Transverse colon (tissue), 4 donors: ENCODE measurements around the gene FURIN. TPM values are rescaled to one million over a fixed set of nuclear protein-coding genes. Genes with fewer than 3 reads are reported as not detected.

ENCODE experiments used
- DNase-seq: peaks from one replicate; pipeline ENCODE4 v3.0.0-alpha.2; 2019
- H3K27ac ChIP-seq, 4 donors: fragments of 200-600 bp; sonication (generic); 2 replicates each; pipeline ENCODE4 v1.5.1; 2016 to 2018; ENCODE audit warnings: inconsistent platforms in 4 of 4
- H3K27me3 ChIP-seq: fragments of 200-600 bp; sonication (generic); 2 replicates; pipeline ENCODE4 v1.5.1; 2017; ENCODE audit warnings: inconsistent platforms
- H3K36me3 ChIP-seq, 4 donors: fragments of 200-600 bp; sonication (generic); 2 replicates each; pipeline ENCODE4 v1.5.1; 2017 to 2019; ENCODE audit warnings: inconsistent platforms in 4 of 4
- H3K4me1 ChIP-seq, 4 donors: fragments of 200-600 bp; sonication (generic); 2 replicates each; pipeline ENCODE4 v1.5.1; 2017 to 2020; ENCODE audit warnings: inconsistent platforms in 4 of 4
- H3K4me3 ChIP-seq, 4 donors: fragments of 200-600 bp; sonication (generic); 1 replicate in 1 of 4; 2 replicates in 3 of 4; pipeline versions ENCODE4 v1.5.1 to v1.6.1; 2017 to 2019; ENCODE audit warnings: inconsistent platforms in 4 of 4
- H3K9me3 ChIP-seq, 2 donors: fragments of 200-600 bp; sonication (generic); 2 replicates each; pipeline ENCODE4 v1.5.1; 2017 to 2019; ENCODE audit warnings: inconsistent platforms in 2 of 2
- CTCF ChIP-seq, 5 experiments: fragments of 200-600 bp in 3 of 5; fragments of 450-650 bp in 2 of 5; sonication (generic) in 3 of 5; IDR thresholded peaks; 1 replicate in 2 of 5; 2 replicates in 3 of 5; pipeline ENCODE4 v1.5.1; 2016 to 2017; ENCODE audit warnings: antibody characterized with exemption in 5 of 5, inconsistent platforms in 3 of 5, mild to moderate bottlenecking in 2 of 5, moderate library complexity in 1 of 5
- EP300 ChIP-seq: sonication (generic); formaldehyde crosslinking; IDR thresholded peaks from one replicate; pipeline ENCODE4 v1.6.1; 2017; ENCODE audit warnings: antibody characterized with exemption, low read depth
- POLR2A ChIP-seq: fragments of 450-650 bp; IDR thresholded peaks from one replicate; pipeline ENCODE4 v1.6.1; 2016; ENCODE audit warnings: antibody characterized with exemption, mild to moderate bottlenecking, moderate library complexity
- POLR2AphosphoS5 ChIP-seq, 3 donors: sonication (generic); formaldehyde crosslinking; IDR thresholded peaks; one replicate each; pipeline ENCODE4 v1.6.1; 2016; ENCODE audit warnings: antibody characterized with exemption in 3 of 3
- whole genome bisulfite sequencing, 2 donors: methylation state at CpG; one replicate each; pipeline ENCODE4 v1.1.5; 2018; ENCODE audit warnings: low coverage in 1 of 2; 5-methylcytosine and 5-hydroxymethylcytosine counted together
- in situ Hi-C, 4 donors: fragments of 200-750 bp; cut with MboI; loops; one replicate each; pipeline versions ENCODE4 v1.15.0 to v1.15.1; 2017; ENCODE audit warnings: low sequenced_read_pairs in 3 of 4, low pct_ligation_motif_present in 1 of 4, low pct_unique_long_range_greater_than_20kb in 1 of 4
- intact Hi-C: fragments of 100-400 bp; cut with DNase I; formaldehyde crosslinking; loops from one replicate; pipeline ENCODE4 v1.15.1; 2023; ENCODE audit warnings: low total_unique reads
- total RNA-seq, 4 donors: library from RNA; depleted of rRNA; stranded (reverse); fragments of >200 nt; gene quantifications; one replicate each; pipeline ENCODE4 v1.1.0, GENCODE V29; 2016

FURIN gene
- total RNA-seq, 4 donors from 2014 or later = 64.6 to 109 (median 80.6) TPM

DNA sequence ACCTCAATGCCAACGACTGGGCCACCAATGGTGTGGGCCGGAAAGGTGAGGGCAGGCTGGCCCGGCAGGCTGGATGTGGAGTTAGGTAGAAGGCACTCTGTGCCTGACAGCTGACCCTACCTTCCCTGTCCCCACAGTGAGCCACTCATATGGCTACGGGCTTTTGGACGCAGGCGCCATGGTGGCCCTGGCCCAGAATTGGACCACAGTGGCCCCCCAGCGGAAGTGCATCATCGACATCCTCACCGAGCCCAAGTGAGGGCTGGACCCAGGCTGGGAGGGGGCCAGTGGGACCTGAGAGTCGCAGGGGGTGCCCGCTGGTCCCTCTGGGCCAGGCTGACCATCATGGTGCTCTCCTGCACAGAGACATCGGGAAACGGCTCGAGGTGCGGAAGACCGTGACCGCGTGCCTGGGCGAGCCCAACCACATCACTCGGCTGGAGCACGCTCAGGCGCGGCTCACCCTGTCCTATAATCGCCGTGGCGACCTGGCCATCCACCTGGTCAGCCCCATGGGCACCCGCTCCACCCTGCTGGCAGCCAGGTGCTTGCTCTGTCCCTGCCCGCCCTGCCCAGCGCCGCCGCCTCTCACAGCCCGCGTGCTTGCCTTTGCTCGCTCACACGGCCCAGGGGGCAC is 11.5 kb downstream of the FURIN start:
- intact Hi-C loops (loop anchor here (10.0 kb wide), 1 partner anchor 165 kb away; the partner anchor contains the start of gene BLM), in situ Hi-C loops (loop anchor here in 3 of 4 donors (10.0 to 25.0 kb wide), 3 partner anchors 218 to 568 kb away; no protein-coding TSS in a partner anchor)
- Histone ChIP-seq H3K4me3 (no peak overlapping the region), H3K27me3 (no peaks in the 10 kb centered on the region), H3K36me3 (peaks cover 0 to 38% (median 17%) of the 10 kb centered on the region in 4 donors), H3K4me1 (peaks cover 3 to 20% (median 16%) of the 10 kb centered on the region in 4 donors), H3K9me3 (no peaks in the 10 kb centered on the region), H3K27ac (no peak overlapping the region)
- 96% methylated on average over 35 of the region's 35 CpGs; no CpG with 5 or more reads in 1 of the 2 donors for WGBS, 2 donors
- DNase-seq = no peak
- TF ChIP-seq POLR2A (no peak), CTCF (IDR thresholded peaks at IDR 0.05) (no peak), EP300 (no peak), POLR2AphosphoS5 (IDR thresholded peaks at IDR 0.05) (no peak)

DNA sequence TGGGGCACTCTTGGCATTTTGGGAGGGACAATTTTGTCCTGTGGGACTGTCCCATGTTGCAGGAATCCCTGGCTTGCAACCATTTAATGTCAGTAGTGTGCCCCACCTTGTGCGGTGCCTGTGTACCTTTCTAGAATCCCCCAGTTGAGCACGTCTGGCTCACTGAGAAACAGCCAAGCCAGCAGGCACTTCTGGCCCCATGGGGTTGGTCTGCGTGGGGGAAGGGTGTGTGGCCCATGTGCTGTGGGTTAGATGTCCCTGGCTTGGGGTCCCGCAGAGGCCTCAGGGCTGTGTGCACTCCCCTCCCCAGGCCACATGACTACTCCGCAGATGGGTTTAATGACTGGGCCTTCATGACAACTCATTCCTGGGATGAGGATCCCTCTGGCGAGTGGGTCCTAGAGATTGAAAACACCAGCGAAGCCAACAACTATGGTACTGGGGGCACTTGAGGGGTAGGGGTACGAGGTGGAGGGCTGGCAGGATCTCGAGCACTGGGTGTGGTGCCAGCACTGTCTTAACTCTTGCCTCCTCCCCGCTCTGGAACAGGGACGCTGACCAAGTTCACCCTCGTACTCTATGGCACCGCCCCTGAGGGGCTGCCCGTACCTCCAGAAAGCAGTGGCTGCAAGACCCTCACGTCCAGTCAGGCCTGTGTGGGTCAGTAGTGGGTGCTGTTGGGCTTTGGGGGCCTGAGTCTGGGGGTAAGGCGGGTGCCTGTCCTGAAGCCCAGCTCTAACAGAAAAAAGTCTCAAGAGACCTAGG is 12.2 kb downstream of the FURIN start:
- in situ Hi-C loops (loop anchor here in 3 of 4 donors (10.0 to 25.0 kb wide), 3 partner anchors 218 to 568 kb away; no protein-coding TSS in a partner anchor), intact Hi-C loops (loop anchor here (10.0 kb wide), 1 partner anchor 166 kb away; the partner anchor contains the start of gene BLM)
- no peak for DNase-seq
- Histone ChIP-seq H3K27me3 (no peaks in the 10 kb centered on the region), H3K4me3 (no peak overlapping the region), H3K4me1 (peaks cover 6 to 27% (median 19%) of the 10 kb centered on the region in 4 donors), H3K9me3 (no peaks in the 10 kb centered on the region), H3K27ac (no peak overlapping the region), H3K36me3 (peaks cover 0 to 38% (median 17%) of the 10 kb centered on the region in 4 donors)
- TF ChIP-seq POLR2A (no peak), CTCF (IDR thresholded peaks at IDR 0.05) (no peak), POLR2AphosphoS5 (IDR thresholded peaks at IDR 0.05) (no peak), EP300 (no peak)
- 86% methylated on average over 16 of the region's 16 CpGs; no CpG with 5 or more reads in 1 of the 2 donors for WGBS, 2 donors

DNA sequence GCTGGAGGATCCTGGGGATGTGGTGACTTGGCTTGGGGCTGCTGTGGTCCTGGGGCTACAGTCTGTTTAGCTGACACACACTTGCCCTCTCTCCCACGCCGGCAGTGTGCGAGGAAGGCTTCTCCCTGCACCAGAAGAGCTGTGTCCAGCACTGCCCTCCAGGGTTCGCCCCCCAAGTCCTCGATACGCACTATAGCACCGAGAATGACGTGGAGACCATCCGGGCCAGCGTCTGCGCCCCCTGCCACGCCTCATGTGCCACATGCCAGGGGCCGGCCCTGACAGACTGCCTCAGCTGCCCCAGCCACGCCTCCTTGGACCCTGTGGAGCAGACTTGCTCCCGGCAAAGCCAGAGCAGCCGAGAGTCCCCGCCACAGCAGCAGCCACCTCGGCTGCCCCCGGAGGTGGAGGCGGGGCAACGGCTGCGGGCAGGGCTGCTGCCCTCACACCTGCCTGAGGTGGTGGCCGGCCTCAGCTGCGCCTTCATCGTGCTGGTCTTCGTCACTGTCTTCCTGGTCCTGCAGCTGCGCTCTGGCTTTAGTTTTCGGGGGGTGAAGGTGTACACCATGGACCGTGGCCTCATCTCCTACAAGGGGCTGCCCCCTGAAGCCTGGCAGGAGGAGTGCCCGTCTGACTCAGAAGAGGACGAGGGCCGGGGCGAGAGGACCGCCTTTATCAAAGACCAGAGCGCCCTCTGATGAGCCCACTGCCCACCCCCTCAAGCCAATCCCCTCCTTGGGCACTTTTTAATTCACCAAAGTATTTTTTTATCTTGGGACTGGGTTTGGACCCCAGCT is 13.0 kb downstream of the FURIN start:
- TF ChIP-seq EP300 (no peak), CTCF (IDR thresholded peaks at IDR 0.05) (no peak)
- WGBS, 2 donors = 80% methylated on average over 29 of the region's 35 CpGs; no CpG with 5 or more reads in 1 of the 2 donors
- in situ Hi-C loops = loop anchor here in 3 of 4 donors (10.0 to 25.0 kb wide), 3 partner anchors 219 to 569 kb away; no protein-coding TSS in a partner anchor
- peaks cover 6 to 33% (median 23%) of the 10 kb centered on the region in 4 donors for H3K4me1 ChIP-seq
- H3K27ac ChIP-seq = no peak overlapping the region
- H3K9me3 ChIP-seq = no peaks in the 10 kb centered on the region
- H3K36me3 ChIP-seq = peaks cover 0 to 34% (median 16%) of the 10 kb centered on the region in 4 donors
- no peak overlapping the region for H3K4me3 ChIP-seq
- intact Hi-C loops = loop anchor here (10.0 kb wide), 1 partner anchor 167 kb away; the partner anchor contains the start of gene BLM
- no peak for DNase-seq
- H3K27me3 ChIP-seq = no peaks in the 10 kb centered on the region
